ENCODE results near the gene ALG8.
"Not testable (repeated sequence)": the region's sequence is repeated elsewhere in the genome, so short reads cannot be mapped to it uniquely, and the experiment has no call there.

The ALG8 gene

GRCh38 chr11:78066471-78066870 lies 73.0 kb downstream of the ALG8 start:
- DNase-seq, result no peak

GRCh38 chr11:78065203-78065602 lies 74.2 kb downstream of the ALG8 start:
- DNase-seq, result no peak

GRCh38 chr11:78063440-78064181 lies 75.8 kb downstream of the ALG8 start, which contains the start of gene THRSP:
THRSP (plus strand) TSS chr11:78063861; CDS start chr11:78063882, 21 bp downstream.
- DNase-seq, result no peak

GRCh38 chr11:78062671-78063070 lies 76.8 kb downstream of the ALG8 start:
- DNase-seq, result no peak

- no peak for DNase-seq
These were observed 77.5 kb downstream of the ALG8 start for GRCh38 chr11:78061921-78062311.

GRCh38 chr11:78061088-78061920 lies 78.1 kb downstream of the ALG8 start:
- no peak for DNase-seq

- no peak for DNase-seq
These were observed 78.9 kb downstream of the ALG8 start for GRCh38 chr11:78060533-78060932.

GRCh38 chr11:78059749-78060328 lies 79.6 kb downstream of the ALG8 start:
- not testable (repeated sequence) for DNase-seq

GRCh38 chr11:78057462-78058055 lies 81.9 kb downstream of the ALG8 start:
- no peak for DNase-seq

GRCh38 chr11:78056093-78056492 lies 83.3 kb downstream of the ALG8 start:
- no peak for DNase-seq

GRCh38 chr11:78054971-78055370 lies 84.5 kb downstream of the ALG8 start:
- DNase-seq, result no peak

- peak; percentile 75 for DNase-seq
These were observed 88.2 kb downstream of the ALG8 start for GRCh38 chr11:78050964-78051831.
